BLaER1 treated with 17β-estradiol and CSF1 and Interleukin-3, amounts not matched to agents 10 nM and 100 nM (cell line): ENCODE results near the gene GHRH.

Source experiments
- H3K27ac ChIP-seq, 11 experiments: shearing (Covaris generic); formaldehyde crosslinking; 2 replicates each; pipeline ENCODE4 v1.8.1; 2022
- H3K27me3 ChIP-seq, 11 experiments: shearing (Covaris generic); formaldehyde crosslinking; 2 replicates each; pipeline ENCODE4 v1.8.1; 2022
- H3K36me3 ChIP-seq, 11 experiments: shearing (Covaris generic); formaldehyde crosslinking; 2 replicates each; pipeline ENCODE4 v1.8.1; 2022
- H3K4me1 ChIP-seq, 10 experiments: shearing (Covaris generic); formaldehyde crosslinking; 2 replicates each; pipeline ENCODE4 v1.8.1; 2022
- H3K4me2 ChIP-seq, 11 experiments: shearing (Covaris generic); formaldehyde crosslinking; 2 replicates each; pipeline ENCODE4 v1.8.1; 2022
- H3K4me3 ChIP-seq, 10 experiments: shearing (Covaris generic); formaldehyde crosslinking; 2 replicates each; pipeline ENCODE4 v1.8.1; 2022
- H3K9ac ChIP-seq, 11 experiments: shearing (Covaris generic); formaldehyde crosslinking; 2 replicates each; pipeline ENCODE4 v1.8.1; 2022
- H3K9me3 ChIP-seq, 11 experiments: shearing (Covaris generic); formaldehyde crosslinking; replicated peaks in 1 of 11; 2 replicates each; pipeline ENCODE4 v1.8.1; 2022
- H4K20me1 ChIP-seq, 11 experiments: shearing (Covaris generic); formaldehyde crosslinking; 2 replicates each; pipeline ENCODE4 v1.8.1; 2022
- Cebpa-rat ChIP-seq, 11 experiments: shearing (Covaris generic); IDR thresholded peaks; 2 replicates each; pipeline ENCODE4 v1.8.1; 2022

Gene GHRH

DNA sequence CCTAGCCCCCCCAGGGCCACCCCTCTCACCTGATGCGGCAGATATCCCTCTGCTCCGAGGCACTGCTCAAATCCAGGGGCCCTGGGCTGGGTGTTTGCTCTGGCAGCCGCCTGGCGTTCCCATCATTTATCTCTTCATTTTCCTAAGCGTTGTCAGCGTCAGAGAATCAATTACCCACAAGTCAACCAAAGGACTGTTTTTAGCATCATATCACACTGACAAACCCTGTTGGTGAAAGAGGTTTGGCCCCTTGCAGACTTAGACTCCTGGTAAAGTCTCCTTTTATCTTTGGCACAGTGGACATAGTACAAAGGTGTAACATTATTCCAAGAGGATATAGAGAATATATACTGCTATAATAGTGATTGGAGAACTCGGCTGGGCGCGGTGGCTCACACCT, at the start of gene GHRH:
GHRH (minus strand) TSS at position 101 of the 400 bp plus-strand sequence. CDS start 4,925 bp downstream, outside the sequence.
- H3K27ac ChIP-seq = no peak within 1 kb of the TSS
- H3K9ac ChIP-seq = no peak within 1 kb of the TSS
- H3K4me2 ChIP-seq = no peak within 1 kb of the TSS
- no peaks in the 10 kb centered on the region for H3K36me3 ChIP-seq
- H3K4me1 ChIP-seq = peaks cover 4 to 14% (median 7%) of the 10 kb centered on the region in 10 experiments; a peak in 19 of 20 replicates
- H4K20me1 ChIP-seq = no peaks in the 10 kb centered on the region; a peak in 3 of 22 replicates
- TF ChIP-seq Cebpa-rat (IDR thresholded peaks at IDR 0.05) = no peak
- H3K4me3 ChIP-seq = no peak within 1 kb of the TSS
- no peaks in the 10 kb centered on the region for H3K27me3 ChIP-seq
- H3K9me3 ChIP-seq = no peaks in the 10 kb centered on the region

DNA sequence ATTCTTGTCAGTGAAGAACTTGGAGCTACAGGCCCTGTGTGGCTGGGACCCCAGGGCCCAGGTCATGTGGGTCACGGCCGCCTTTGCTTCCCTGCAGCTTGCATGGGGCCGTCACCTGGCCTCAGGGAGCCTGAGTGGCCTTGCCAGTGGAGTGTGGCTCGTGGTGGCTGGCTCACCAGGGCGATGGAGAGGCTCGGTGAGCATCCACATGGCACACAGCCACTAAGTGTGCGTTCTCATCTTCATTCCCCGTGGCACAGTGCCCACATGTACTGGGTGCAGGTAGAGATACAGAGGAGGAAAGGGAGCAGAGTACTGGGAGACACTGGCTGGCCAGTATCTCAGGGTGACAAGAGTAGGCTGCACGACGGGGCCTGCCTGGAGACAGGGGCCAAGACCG, 49.3 kb upstream of the GHRH start:
- TF ChIP-seq Cebpa-rat (IDR thresholded peaks at IDR 0.05) = no peak
- no peak overlapping the region for H3K4me3 ChIP-seq
- H4K20me1 ChIP-seq = peaks cover 16 to 97% (median 82%) of the 10 kb centered on the region in 11 experiments; a peak in 20 of 22 replicates
- 0 out of 22 replicates have a peak overlapping the region, but pooled peaks of 1 of the 11 experiments have one; percentile 21 for H3K27ac ChIP-seq
- no peaks in the 10 kb centered on the region for H3K9me3 ChIP-seq
- no peaks in the 10 kb centered on the region for H3K27me3 ChIP-seq
- H3K9ac ChIP-seq = no peak overlapping the region
- peaks cover 63 to 98% (median 75%) of the 10 kb centered on the region in 11 experiments for H3K36me3 ChIP-seq
- H3K4me1 ChIP-seq = peaks cover 25 to 49% (median 37%) of the 10 kb centered on the region in 10 experiments
- H3K4me2 ChIP-seq = no peak overlapping the region

GRCh38 chr20:37309936-37310590, 48.4 kb upstream of the GHRH start:
- Histone ChIP-seq H3K36me3 (peaks cover 67 to 100% (median 78%) of the 10 kb centered on the region in 11 experiments), H3K9ac (0 out of 22 replicates have a peak overlapping the region, but pooled peaks of 1 of the 11 experiments have one; percentile 10), H3K4me3 (no peak overlapping the region), H3K4me1 (peaks cover 25 to 45% (median 37%) of the 10 kb centered on the region in 10 experiments), H3K9me3 (no peaks in the 10 kb centered on the region), H3K4me2 (no peak overlapping the region), H4K20me1 (peaks cover 14 to 94% (median 79%) of the 10 kb centered on the region in 11 experiments; a peak in 20 of 22 replicates), H3K27ac (no peak overlapping the region), H3K27me3 (no peaks in the 10 kb centered on the region)
- no peak for TF ChIP-seq Cebpa-rat (IDR thresholded peaks at IDR 0.05)

DNA sequence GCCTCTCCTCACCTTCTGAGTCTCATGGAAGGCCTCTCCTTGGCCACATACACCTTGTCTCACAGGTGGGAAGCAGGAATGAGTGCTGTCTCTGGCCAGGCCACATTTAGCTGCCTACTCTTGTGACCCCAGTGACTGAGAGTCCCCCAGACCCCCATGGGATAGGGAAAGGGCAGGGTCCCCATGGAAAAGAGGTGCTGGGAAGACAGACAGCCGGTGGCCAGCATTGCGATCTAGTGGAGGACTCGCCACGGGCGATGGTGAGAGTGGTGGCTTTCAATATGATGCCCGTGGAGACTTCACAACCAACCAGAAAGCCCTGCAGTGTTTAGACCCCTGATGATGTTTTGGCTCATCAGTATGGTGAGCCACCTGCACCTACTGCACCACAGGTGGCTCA, 47.7 kb upstream of the GHRH start:
- Histone ChIP-seq H3K36me3 (peaks cover 64 to 99% (median 82%) of the 10 kb centered on the region in 11 experiments), H3K4me1 (peaks cover 25 to 41% (median 34%) of the 10 kb centered on the region in 10 experiments), H3K9ac (no peak overlapping the region), H3K4me3 (no peak overlapping the region), H3K27me3 (no peaks in the 10 kb centered on the region), H3K4me2 (no peak overlapping the region), H3K9me3 (no peaks in the 10 kb centered on the region), H3K27ac (no peak overlapping the region), H4K20me1 (peaks cover 21 to 92% (median 79%) of the 10 kb centered on the region in 11 experiments; a peak in 20 of 22 replicates)
- no peak for TF ChIP-seq Cebpa-rat (IDR thresholded peaks at IDR 0.05)

DNA sequence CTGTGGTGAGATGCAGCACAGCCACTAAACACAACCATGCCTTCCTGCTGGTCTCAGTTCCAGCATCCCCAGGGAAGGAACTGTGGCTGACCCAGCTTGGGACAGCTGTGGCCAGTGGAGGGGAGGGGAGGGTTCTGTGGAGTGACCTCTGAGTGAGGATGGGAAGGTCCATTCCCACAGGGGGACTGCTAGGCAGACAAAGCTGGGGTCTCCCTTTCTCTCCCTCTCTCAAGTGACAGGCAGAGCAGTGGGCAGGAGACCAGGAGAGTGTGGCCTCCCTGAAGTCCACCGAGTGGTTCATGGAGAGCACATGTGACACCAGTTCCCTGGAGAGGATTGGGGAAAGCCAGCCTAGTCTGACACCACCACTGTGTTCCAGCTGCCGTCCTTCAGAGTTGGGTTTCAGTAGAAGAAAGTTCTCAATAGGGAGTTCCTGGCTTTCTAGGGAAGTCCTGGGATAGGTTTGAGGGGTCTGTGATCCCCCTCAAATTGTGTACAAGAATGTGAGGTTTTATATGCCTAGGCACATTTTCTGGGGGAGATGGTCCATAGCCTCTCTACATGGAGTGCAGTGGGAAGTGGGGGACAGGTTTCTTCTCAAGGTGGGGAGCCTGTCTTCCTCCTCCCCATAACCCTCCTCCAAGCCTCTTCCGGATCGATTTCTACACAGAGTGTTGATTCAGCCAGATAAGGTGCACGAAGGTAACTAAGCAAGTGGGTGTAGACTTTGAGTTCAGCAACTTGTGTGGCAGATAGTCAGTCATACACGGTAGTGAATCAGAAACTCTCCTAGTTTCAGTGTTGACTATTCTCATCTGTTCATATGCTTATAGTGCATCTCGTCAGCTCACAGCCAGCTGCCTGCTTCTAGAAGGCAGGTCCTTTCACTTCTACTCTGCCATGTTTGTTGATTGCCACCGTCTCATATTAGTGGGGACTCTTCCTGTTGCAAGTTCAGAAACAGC, 46.8 kb upstream of the GHRH start:
- H3K4me1 ChIP-seq = peaks cover 24 to 39% (median 31%) of the 10 kb centered on the region in 10 experiments
- H3K36me3 ChIP-seq = peaks cover 70 to 96% (median 86%) of the 10 kb centered on the region in 11 experiments
- no peak overlapping the region for H3K4me3 ChIP-seq
- peak overlapping the region in 3 of 11 experiments; percentile 2 to 20 (median 3); a peak in 3 of 22 replicates for H3K27ac ChIP-seq
- no peaks in the 10 kb centered on the region for H3K9me3 ChIP-seq
- peaks cover 21 to 89% (median 76%) of the 10 kb centered on the region in 11 experiments; a peak in 20 of 22 replicates for H4K20me1 ChIP-seq
- no peak overlapping the region for H3K9ac ChIP-seq
- no peak for TF ChIP-seq Cebpa-rat (IDR thresholded peaks at IDR 0.05)
- no peaks in the 10 kb centered on the region for H3K27me3 ChIP-seq
- no peak overlapping the region for H3K4me2 ChIP-seq

DNA sequence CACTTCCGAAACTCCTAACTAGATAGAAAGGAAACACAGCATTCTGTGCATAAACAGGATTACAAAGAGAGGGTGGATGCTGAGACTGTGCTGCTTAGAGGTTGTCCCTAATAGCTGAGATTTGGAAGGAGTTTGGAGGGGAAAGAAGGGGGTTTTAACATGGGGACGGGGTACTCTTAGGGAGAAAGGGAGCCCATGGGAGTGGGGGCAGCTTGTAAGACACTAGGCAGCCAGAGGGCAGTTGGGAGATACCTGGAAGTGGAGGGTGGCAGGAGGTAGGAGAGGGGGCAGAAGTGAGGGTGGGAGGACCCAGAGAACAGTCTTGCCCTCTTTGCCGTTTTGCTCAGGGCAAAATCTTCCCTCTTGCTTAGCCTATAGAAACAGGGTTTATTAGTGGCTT, 44.2 kb upstream of the GHRH start:
- Histone ChIP-seq H3K9me3 (no peaks in the 10 kb centered on the region), H3K27me3 (no peaks in the 10 kb centered on the region), H3K9ac (0 out of 22 replicates have a peak overlapping the region, but pooled peaks of 1 of the 11 experiments have one; percentile 8), H3K27ac (no peak overlapping the region), H4K20me1 (peaks cover 21 to 84% (median 69%) of the 10 kb centered on the region in 11 experiments; a peak in 20 of 22 replicates), H3K4me2 (peak overlapping the region in 2 of 11 experiments; percentile 15 to 73; a peak in 4 of 22 replicates), H3K36me3 (peaks cover 78 to 99% (median 91%) of the 10 kb centered on the region in 11 experiments), H3K4me3 (no peak overlapping the region), H3K4me1 (peaks cover 9 to 39% (median 29%) of the 10 kb centered on the region in 10 experiments)
- TF ChIP-seq Cebpa-rat (IDR thresholded peaks at IDR 0.05) = no peak

GRCh38 chr20:37305079-37305478, 43.5 kb upstream of the GHRH start:
- H3K4me1 ChIP-seq = peaks cover 8 to 39% (median 29%) of the 10 kb centered on the region in 10 experiments
- no peak overlapping the region for H3K27ac ChIP-seq
- peak overlapping the region in 8 of 11 experiments; percentile 18 to 74 (median 54); a peak in 14 of 22 replicates for H3K4me2 ChIP-seq
- no peak overlapping the region for H3K4me3 ChIP-seq
- no peaks in the 10 kb centered on the region for H3K27me3 ChIP-seq
- no peaks in the 10 kb centered on the region for H3K9me3 ChIP-seq
- peak overlapping the region in 4 of 11 experiments; percentile 24 to 46 (median 33); a peak in 5 of 22 replicates for H3K9ac ChIP-seq
- peaks cover 21 to 84% (median 67%) of the 10 kb centered on the region in 11 experiments; a peak in 20 of 22 replicates for H4K20me1 ChIP-seq
- TF ChIP-seq Cebpa-rat (IDR thresholded peaks at IDR 0.05) = no peak
- peaks cover 78 to 99% (median 91%) of the 10 kb centered on the region in 11 experiments for H3K36me3 ChIP-seq

- Histone ChIP-seq H3K4me3 (no peak overlapping the region), H4K20me1 (peaks cover 21 to 80% (median 61%) of the 10 kb centered on the region in 11 experiments; a peak in 19 of 22 replicates), H3K27ac (no peak overlapping the region), H3K4me1 (peaks cover 9 to 39% (median 29%) of the 10 kb centered on the region in 10 experiments), H3K4me2 (0 out of 22 replicates have a peak overlapping the region, but pooled peaks of 1 of the 11 experiments have one; percentile 15), H3K27me3 (no peaks in the 10 kb centered on the region), H3K9ac (no peak overlapping the region), H3K36me3 (peaks cover 74 to 98% (median 90%) of the 10 kb centered on the region in 11 experiments), H3K9me3 (no peaks in the 10 kb centered on the region)
- TF ChIP-seq Cebpa-rat (IDR thresholded peaks at IDR 0.05) = no peak
These were observed 42.0 kb upstream of the GHRH start for GRCh38 chr20:37303637-37304036.
